GM12801 (cell line): ENCODE measurements around the gene NPB.

Experiments
- CTCF ChIP-seq: IDR thresholded peaks from one replicate; pipeline ENCODE4 v1.5.1; 2011; ENCODE audit warnings: control low read depth; ENCODE audit not compliant: insufficient read length; ENCODE audit errors: extremely low read depth

NPB gene

GRCh38 chr17:81929253-81930141 lies 27.5 kb downstream of the NPB start:
- no peak for TF ChIP-seq CTCF

GRCh38 chr17:81930142-81931125 lies 28.4 kb downstream of the NPB start:
- no peak for TF ChIP-seq CTCF

GRCh38 chr17:81931189-81931556 lies 29.1 kb downstream of the NPB start:
- no peak for TF ChIP-seq CTCF

GRCh38 chr17:81931557-81932332 lies 29.7 kb downstream of the NPB start:
- TF ChIP-seq CTCF, result no peak

GRCh38 chr17:81932333-81932983 lies 30.4 kb downstream of the NPB start:
- no peak for TF ChIP-seq CTCF

- TF ChIP-seq CTCF, result no peak
Measured at GRCh38 chr17:81933178-81933699, 31.2 kb downstream of the NPB start.
